ENCODE data around the gene SLC16A8.
"Not testable (repeated sequence)": the region's sequence is repeated elsewhere in the genome, so short reads cannot be mapped to it uniquely, and the experiment has no call there.

Gene SLC16A8

DNA sequence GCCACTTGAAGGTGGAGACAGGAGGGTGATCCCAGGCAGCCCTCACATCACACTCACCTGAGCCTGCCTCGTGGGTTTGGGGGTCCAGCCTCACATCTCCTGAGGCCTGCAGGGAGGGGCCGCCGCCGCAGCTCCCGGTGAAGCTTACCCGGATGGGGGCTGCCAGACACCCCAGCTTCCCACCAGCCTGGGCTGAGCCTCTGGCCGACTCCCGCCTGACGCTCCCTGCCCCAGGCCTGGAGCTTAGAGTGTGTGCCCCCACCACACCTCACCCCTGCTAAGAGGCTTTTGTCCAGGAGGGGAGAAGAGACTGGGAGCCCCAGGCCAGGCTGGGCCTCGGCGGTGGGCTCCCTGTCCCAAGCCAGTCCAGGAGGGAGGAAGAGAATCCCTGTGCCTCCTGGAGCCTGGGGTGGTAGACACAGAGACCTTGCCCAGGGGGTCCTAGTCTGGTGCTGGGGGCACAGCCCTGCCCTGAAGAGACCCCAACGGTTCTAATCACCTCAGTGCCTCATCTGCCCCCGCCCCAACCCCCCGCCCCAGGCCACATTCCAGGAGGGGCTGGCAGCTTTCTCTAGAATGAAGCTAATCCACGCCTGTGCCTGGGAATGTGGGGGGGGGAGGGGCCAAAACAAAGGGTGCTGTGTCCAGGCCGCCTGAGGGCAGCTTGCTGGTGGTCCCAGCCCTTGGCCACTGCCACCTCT lies at the start of gene SLC16A8:
SLC16A8 (minus strand) TSS at position 254 of the 701 bp plus-strand sequence. CDS start 1,311 bp downstream, outside the sequence.
- DNase-seq, result no peak

DNA sequence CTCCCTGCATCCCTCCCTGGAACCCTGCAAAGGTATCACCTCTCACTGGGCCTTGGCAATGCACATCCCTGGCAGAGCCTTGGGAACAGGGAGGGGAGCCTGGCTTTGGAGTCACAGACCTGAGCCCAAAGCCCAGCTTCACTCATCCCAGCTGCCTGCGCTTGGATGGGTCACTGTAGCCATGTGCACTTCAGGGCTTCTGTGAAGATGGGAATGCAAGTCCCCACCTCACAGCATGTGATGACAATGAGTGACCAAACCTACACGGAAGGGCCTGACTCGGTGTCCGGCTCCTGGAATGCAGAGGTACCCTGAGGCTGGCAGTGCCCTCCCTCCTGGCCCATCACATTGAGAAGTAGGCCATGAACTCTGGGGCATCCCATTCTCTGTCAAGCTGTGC lies 49.3 kb upstream of the SLC16A8 start:
- no peak for DNase-seq

DNA sequence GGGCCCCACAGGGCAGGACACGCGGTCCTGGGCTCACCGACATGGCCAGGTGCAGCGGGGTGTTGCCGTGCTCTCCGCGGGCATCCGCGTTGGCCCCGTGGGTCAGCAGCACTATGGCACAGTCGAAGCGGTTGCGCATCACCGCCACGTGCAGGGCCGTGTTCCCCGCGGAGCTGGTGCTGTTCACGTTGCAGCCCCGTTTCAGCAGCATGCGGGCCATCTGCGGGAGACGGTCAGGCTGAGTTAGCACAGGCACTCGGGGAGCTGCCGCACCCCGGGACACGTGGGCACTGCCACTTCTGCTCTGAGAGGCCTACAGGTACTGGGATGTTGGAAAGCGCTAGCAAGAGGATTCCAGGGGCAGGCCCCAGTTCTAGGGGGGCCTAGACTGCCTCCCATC lies 48.8 kb upstream of the SLC16A8 start:
- DNase-seq, result no peak

DNA sequence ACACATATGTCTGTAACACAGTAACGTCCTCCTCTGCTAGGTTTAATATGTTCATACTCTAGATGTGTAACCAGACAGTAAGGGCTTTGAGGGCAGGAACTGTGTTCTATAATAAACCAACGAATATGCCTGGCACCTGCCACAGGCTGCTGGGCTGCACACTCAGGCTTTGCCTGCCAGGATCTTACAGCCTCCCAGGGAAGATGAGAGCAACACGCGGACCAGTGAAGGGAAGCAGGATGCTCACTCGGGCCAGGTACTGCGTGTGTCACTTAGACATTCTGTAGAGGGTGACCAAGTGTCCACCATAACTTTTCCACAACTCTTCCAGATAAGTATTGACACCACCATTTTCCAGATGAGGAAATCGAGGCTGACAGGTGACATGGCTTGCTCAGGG lies 48.2 kb upstream of the SLC16A8 start:
- DNase-seq, result no peak

DNA sequence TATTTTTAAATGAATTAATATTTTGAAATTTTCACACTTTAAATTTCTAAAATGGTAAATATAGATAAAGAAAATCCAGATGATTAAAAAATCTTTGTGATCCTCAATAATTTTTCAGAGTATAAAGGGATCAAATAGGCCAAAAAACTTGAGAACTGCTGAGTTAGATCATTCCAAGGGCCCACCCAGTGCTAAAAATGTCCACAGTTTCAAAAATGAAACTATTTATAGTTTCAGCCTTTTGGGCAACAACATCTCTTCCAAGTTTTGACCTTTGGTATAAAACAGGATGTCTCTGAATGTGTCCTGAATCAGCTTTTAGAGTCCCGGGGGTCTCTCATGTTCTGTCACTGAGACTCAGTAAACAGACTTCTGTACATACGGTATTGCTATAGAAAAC lies 47.4 kb upstream of the SLC16A8 start:
- DNase-seq, result no peak

GRCh38 chr22:38129856-38130255 lies 45.9 kb upstream of the SLC16A8 start:
- no peak for DNase-seq

DNA sequence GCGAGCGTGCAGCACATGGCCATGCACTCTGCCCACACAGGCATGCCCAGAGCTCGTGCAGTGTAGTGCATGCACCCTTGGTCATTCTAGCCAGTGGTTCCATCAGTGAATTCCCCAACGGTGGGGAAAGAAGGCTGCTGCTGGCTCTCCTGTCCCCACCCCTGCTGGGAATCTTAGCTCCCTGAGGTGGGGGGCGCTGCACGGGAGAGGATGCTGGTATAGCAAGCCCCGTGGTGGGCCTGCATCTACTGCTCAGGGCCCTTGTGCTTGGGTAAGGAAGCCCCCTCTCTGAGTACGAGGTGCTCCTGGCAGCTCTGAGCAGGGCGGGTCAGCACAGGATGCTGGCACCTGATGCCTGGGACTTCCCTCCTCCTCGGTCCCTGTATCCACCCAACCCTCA lies 45.0 kb upstream of the SLC16A8 start:
- DNase-seq, result no peak

DNA sequence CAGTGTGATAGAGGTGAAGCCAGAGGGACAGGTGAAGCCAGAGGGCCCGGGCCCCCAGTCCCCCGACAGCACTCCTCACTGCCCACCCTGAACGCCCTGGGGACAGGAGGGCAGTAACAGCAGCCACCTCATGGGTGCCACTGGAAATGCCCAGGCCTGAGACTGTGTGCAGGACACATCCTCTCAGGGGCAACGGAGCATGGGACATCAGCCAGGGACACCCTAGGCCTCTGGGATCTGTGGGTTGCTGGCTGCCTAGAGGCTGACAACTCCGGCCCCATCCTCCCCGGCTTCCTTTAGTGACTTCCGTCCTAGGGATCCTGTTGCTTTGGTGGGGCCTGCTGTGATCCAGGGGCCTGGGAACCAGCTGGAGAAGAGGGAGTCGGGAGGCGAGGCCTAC lies 43.9 kb upstream of the SLC16A8 start:
- DNase-seq, result no peak

GRCh38 chr22:38126928-38127668 lies 43.1 kb upstream of the SLC16A8 start:
- DNase-seq, result no peak

- no peak for DNase-seq
These were observed 41.8 kb upstream of the SLC16A8 start for GRCh38 chr22:38125751-38126201.

DNA sequence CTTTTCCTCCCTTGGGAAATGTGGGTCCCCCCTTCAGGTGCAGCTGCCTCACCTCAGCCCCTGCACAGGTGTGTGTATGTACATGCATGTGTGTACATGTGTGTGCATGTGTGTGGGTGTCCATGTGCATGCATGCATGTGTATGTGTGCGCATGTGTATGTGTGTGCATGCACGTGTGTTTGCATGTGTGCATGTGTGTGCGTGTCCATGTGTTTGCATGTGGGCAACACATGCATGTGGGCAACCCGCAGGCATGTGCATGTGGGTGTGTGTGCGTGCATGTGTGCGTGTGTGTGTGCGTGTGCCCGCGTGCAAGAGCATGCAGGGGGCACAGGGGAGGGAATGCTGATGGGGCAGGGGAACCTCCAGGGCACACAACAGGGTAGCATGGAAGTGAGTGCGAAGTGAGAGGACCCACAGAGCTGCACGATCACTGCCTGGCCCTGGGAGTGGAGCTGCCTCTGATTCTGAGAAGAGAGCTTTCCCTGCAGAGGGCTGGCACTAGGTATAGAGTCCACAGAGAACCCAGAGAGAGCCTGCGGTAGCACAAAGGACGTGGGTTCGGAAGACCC lies 41.1 kb upstream of the SLC16A8 start:
- no peak for DNase-seq

DNA sequence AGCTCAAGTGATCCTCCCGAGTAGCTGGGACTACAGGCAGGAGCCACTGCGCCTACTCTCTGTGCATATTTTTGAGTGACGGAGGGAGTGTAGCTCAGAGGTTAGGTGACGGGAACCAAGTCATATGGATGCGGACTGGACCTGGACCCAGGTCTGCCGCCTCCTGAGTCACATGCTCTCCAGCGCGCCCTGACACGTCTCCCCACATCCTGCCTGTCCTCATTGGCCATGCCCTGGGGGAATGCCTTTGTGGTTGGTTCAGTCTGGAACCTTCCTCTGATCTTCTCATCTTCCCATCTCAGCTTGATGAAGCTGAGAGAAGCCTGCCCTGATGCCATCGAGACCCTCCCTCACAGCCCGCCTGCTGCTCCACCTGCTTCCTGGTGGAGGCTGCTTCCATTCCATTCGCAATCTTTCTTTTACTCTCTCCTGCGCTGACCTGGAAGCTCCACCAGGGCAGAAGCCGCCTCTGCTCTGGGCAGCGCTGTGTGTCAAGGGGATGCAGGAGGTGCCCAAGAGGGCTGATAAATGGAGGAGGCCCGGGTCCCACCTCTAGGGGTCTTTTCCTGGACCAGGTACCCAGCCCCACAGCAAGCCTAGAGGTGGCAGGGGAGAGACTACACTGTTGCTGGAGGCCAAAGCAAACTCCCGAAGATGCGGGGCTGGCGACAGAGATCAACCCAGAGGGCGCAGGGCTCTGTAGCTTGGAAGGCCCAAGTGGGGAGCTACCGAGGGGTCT lies 40.4 kb upstream of the SLC16A8 start:
- DNase-seq, result no peak

DNA sequence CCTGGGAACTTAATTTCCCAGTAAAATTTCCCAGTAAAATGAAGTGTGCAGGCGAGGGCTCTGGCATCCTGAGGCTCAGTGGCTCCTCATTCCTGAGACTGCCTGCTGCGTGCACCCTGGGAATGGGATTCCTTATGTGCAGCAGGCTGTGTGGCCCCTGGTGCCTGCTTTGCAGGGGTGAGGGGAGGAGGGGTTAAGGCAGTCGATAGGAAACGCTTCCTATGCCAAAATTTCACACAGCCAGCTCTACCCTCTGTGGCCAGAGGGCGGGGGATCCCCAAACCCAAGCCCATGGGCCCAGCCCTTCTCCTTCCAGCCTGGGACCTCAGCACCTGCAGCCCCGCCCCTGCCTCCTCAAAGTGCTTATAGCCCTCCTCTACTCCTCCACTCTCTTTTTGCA lies 38.6 kb upstream of the SLC16A8 start:
- DNase-seq, result no peak

DNA sequence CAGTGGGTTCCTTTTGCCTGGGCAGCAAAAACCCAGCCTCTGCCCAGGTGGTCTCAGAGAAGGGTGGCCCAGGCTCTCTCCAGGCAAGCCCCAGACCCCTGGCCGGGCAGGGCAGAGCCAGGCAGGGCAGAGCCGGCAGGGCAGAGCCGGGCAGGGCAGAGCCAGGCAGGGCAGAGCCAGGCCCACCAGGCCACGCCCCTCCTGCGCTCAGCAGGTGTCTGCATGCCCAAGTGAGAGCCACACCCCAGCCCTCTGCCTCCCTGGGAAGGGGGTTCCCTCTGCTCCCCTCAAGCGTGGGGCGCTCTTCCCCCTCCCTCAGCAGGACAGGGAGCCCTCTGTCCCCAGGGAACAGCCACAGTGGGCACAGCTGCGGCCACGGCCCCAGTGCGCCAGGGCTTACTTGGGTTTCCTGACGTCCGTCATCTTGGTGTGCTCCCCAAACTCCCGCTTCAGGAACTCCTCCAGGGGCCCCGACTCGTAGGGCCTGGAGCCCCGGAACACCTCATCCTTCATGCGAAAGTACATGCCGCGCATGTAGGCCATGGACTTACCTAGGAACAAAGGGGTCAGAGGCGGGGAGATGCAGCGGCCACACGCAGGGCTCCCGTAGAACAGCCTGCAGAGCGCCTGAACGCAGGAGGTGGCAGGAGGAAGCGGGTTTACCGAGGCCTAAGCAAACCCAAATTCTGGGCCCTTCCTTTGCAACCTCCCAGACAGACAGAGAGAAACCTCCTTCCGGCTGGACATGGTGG lies 36.6 kb upstream of the SLC16A8 start:
- no peak for DNase-seq

- not testable (repeated sequence) for DNase-seq
These were observed 34.8 kb upstream of the SLC16A8 start for GRCh38 chr22:38118747-38119146.

GRCh38 chr22:38118182-38118581 lies 34.2 kb upstream of the SLC16A8 start:
- DNase-seq, result no peak

GRCh38 chr22:38117556-38117955 lies 33.6 kb upstream of the SLC16A8 start:
- DNase-seq, result not testable (repeated sequence)

GRCh38 chr22:38115423-38116205 lies 31.6 kb upstream of the SLC16A8 start:
- DNase-seq, result no peak

DNA sequence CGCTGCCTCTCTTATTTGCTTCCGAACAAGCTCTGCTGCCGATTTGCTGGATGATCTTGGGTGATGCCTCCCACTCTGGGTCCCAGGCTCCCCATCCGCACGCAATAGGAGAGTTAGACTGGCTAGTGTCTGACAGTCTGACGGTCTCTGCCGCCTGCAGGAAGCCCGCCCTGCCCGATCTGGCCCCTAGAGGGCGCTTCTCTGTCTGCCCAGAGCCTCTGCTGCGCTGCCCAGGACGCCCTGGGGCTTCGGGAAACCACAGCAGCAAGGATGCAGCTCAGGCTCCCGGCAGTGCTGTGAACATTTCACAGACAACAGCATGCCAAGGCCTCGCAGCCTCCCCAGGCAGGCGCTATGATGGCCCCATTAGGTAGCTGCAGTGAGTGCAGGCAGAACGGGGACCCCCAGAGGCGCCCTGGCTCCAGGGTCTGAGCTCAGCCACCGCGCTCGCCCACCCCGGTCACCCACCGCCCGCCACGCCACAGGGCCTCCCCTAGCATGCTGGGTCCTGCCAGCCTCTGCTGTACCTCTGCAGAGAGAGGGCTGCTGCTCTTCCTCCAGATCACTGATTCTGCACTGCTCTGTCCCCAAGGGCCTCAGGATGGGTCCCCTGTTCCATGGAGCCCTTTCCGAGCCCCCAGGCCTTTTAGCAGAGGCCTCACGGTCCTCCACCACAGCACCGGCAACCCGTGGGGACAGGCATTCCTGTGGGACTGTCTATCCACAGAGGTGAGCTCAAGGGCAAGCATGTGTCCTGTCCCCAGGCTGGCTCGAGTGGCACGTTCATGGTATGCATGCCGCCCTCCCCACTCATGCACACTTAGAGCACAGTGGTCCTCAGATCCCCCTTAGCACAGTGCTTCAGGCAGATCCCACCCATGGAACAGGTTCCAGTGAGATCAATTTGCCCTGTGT lies 30.8 kb upstream of the SLC16A8 start:
- no peak for DNase-seq

DNA sequence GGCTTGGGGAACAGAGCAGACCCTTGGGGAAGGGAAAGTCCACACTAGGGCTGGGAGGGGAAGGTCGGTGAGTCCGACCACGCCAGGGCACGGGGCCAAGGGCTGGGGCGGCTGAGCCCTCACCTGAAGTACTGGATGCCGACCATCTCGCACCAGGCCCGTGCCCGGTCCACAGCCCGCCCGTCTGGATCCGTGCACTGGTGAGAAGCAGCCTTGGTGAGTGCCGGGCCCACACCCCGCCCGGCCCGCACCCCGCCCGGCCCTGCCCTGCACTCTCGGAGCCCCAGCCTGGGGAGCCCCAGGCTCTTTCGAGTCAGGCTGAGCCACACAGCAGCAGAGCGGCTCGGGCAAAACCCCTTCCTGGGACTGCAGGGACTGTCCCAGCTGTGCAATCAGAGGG lies 28.4 kb upstream of the SLC16A8 start:
- DNase-seq, result no peak

DNA sequence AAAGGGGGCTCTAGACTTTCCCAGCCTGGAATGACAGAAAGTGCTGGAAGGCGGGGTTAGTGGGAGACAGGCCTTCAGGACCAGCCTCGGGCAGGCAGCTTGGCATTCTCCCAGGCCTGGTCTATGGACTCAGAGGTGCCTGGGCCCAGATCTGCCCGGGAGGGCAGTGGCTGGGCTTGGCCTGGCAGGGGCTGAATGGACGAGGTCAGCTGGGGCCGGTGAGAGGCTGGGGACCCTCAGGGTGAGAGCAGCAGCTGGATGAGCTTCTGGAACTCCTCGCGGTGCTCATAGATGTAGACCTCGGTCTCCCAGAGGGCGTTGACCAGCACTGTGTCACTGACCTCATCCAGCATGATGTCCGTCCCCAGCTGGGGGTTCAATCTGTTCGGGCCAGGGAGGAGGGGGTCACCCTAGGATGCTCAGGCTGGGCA lies 28.0 kb upstream of the SLC16A8 start:
- DNase-seq, result no peak
